Hepatic stellate cell (primary cell): ENCODE measurements around the gene CACNA2D3.
"Not testable (repeated sequence)": the region's sequence is repeated elsewhere in the genome, so short reads cannot be mapped to it uniquely, and the experiment has no call there.

Source experiments
- DNase-seq: peaks from one replicate; pipeline ENCODE4 v3.0.0; 2011; ENCODE audit warnings: low spot score

Gene CACNA2D3

DNA sequence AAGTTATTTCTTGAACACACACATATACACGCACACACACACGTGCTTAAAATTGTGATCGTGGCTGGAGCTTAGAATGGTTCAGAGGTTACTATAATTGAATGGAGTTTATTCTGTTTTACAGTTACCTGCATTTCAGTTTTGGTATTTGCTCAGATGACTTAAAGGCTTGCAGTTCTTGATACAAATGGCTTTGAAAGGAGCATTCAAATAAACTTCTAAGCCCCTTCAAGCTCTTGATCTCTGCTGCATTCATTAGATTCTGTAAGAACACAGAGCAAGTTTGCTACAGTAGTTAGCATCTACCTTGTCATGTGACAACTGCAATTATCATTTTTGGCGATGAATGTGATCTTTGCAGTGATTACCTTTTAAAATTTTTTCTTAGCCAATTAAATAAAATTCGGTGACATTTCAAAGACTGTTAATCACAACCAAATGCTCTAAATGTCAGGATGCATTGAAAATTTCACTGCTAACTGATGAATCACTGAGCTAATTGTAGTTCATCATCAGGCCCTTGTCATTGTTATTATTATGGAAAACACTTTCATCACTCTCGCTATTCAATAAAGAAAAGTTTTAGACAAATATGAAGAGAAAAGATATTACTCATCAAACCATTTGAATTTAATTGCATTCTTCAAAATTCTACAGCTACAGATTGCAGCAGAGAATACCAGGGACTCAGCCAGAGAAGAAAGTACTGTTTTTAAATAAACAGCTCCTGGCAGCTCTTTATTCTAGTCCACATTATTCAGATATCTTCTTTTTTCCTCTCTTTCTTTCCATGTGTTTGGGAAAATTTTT, 509.4 kb downstream of the CACNA2D3 start:
- DNase-seq: no peak

- no peak for DNase-seq
Observed at GRCh38 chr3:54632326-54632665, 509.9 kb downstream of the CACNA2D3 start.

DNA sequence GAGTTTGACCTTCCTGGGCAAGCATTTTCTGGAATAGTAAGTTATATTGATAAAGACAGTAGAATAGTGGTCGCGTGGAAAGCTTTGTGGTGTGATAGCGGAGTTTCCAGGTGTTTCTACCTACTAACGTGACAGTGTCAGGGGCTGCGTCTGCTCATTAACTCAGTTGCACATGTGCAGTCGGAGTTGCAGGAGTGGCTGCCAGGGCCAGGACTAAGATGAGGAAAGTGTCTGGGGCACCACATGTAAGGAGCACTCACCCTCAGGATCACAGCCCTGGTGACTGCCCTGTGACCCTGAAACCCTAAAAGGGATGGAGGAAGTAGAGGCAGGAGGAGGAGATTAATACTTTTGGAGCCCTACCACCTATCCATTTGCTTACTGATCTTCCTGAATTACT, 510.5 kb downstream of the CACNA2D3 start:
- DNase-seq: no peak

DNA sequence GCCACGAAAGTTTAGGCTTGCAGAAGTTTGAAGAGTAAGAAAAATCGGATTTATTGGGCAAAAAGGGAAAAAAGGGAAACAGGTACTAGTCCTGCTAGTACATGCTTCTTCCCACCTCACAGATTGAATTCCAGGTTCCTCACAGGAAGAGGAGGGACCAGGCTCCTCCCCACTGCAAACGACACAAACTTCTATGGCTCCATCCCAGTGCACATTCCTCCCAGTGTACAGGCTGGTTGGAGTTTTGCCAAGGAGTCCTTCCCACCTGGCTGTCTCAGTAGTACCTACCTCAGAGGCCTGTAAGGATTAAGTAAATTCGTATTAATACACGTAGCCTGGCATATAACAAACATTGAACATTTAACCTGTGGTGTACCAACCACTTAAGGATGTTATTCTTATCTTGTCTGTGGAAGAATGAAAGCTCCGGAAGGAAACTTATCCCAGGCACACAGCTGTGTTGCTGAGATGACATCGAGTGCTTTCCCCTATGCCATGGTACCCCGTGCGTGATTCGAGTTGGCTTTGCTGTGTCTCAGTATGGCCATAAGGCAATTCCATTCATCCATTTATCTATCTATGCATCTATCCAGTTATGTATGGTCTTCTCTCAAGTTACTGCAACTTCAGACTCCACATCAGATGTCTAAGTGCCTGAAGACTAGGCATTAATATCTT, 511.2 kb downstream of the CACNA2D3 start:
- no peak for DNase-seq

DNA sequence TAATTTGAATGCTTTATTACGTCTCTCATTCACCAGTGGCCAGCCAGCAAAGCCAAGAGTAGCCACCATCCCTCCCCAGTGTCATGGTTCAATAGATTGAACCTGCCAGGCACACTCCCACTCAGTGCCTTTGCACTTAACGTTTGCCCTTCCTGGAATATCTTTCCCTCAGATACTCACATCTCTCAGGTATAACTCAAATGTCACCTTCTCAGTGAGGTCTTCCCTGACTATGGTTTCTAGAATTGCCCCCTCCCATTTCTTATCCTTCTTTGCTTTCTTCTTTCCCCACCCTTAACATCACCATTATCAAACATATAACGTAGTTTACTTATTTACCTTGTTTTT, 511.7 kb downstream of the CACNA2D3 start:
- DNase-seq: no peak

DNA sequence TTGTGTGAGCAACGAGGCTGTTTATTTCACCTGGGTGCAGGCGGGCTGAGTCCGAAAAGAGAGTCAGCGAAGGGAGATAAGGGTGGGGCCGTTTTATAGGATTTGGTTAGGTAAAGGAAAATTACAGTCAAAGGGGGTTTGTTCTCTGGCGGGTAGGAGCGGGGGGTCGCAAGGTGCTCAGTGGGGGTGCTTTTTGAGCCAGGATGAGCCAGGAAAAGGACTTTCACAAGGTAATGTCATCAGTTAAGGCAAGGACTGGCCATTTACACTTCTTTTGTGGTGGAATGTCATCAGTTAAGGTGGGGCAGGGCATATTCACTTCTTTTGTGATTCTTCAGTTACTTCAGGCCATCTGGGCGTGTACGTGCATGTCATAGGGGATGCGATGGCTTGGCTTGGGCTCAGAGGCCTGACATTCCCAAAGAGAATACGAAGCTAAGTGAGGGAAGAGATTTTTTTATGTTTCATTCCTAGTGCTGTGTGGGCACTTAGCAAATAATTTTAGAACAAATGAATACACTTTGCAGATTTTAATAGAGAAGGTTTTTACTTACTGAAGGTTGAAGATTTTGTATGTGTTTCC, 517.5 kb downstream of the CACNA2D3 start:
- DNase-seq: not testable (repeated sequence)

DNA sequence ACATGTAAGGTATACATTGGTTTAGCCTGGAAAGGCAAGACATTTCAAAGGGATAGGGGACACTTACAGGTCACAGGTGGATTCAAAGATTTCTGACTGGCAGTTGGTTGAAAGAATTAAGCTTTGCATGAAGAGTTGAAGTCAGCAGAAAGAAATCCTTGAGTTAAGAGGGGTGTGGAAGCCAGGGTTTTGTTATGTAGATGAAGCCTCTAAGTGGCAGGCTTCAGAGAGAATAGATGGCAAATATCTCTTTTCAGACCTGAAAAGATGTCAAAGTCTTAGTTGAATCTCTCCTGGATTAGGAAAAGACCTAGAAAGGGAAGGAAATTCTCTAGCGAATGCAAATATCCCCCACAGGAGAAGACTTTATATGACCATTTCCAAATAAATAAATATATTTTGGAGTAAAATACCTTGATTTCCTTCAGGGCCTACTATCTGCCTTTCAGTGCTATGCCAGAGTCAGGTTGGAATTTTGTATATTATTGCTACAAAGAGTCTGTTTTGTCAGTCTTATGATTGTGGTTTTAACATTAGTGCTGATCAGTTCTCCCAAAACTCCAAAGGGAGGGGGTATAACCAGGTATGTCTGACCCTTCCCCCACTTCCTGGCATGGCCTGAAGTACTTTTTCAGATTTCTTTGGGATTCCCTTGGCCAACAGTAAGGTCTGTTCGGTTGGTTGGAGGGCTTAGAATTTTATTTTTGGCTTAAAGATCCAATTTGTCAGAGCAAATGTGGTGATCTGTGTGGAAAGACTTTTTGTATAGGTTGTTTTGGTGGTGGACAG, 519.1 kb downstream of the CACNA2D3 start:
- DNase-seq: no peak

DNA sequence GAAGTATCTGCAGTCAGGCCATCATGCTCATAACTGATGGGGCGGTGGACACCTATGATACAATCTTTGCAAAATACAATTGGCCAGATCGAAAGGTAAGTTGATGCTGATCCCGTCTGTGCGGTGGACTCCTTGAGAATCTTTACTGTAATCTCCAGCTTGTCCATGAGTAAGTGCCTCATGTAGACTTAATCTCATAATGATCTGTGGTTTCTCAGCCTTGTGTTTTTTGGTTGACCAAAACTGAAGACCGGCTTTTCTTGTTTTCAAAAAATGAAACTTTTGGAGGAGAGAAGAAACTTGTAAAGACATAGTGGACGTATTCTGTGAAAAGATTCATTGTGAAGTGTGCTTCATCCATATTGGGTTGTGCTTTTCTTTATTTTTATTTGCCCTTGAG, 519.8 kb downstream of the CACNA2D3 start:
- DNase-seq: no peak

GRCh38 chr3:54647721-54648120, 525.4 kb downstream of the CACNA2D3 start:
- no peak for DNase-seq

DNA sequence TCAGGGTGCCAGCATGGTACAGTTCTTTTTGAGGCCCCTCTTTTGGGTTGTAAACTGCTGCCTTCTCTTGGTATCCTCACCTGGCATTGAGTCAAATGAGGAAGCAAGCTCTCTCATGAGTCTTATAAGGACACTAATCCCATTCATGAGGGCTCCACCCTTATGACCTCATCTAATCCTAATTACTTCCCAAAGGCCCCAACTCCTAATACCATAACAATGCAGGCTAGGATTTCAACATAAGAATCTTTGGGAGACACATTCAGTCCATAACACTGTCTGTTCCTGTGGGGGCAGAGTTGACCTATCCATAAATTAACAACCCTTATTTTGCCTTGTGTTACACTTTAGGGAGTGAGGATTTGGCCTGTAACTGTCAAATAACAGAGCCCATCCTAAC, 527.2 kb downstream of the CACNA2D3 start:
- no peak for DNase-seq

DNA sequence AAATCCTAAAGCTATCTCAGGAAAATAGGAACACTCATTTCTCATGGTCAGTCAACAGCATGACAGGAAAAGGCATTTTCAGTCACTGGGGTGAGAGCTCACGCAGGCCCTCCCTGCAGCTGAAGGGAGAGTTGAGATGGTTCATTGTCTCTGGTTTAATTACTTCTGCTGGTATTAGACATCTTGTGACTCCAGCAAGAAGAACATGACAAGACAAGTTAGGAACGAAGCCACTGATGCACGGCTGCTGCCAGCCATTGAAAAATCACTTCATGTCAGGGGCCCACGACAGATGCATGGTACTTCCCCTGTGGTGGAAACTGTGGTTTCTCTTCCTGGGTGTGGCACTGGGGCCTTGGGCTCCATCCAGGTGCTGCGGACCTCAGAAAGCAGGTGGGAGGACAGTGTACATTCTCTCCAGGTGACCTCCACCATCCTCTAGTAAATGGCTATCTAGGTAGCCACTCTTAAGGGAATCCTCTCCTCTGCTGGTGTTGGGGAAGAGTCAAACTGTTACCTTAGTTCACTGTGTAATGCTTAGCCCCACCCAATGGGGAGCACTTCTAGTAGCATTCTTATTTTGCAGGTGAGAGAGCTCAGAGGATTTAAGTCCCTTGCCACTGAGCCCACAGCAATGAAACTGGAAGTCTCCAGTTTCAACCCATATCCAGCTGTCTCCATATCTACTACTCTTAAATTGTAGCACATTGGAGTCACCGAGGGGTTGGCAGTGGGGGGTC, 531.3 kb downstream of the CACNA2D3 start:
- DNase-seq: no peak

- no peak for DNase-seq
Observed at GRCh38 chr3:54654776-54655175, 532.4 kb downstream of the CACNA2D3 start.

GRCh38 chr3:54659347-54659746, 537.0 kb downstream of the CACNA2D3 start:
- DNase-seq: no peak

- no peak for DNase-seq
Observed at GRCh38 chr3:54660714-54661132, 538.4 kb downstream of the CACNA2D3 start.

- DNase-seq: no peak
Observed at GRCh38 chr3:54661151-54661550, 538.8 kb downstream of the CACNA2D3 start.

GRCh38 chr3:54663501-54664011, 541.2 kb downstream of the CACNA2D3 start:
- no peak for DNase-seq

GRCh38 chr3:54665016-54665600, 542.8 kb downstream of the CACNA2D3 start:
- no peak for DNase-seq

DNA sequence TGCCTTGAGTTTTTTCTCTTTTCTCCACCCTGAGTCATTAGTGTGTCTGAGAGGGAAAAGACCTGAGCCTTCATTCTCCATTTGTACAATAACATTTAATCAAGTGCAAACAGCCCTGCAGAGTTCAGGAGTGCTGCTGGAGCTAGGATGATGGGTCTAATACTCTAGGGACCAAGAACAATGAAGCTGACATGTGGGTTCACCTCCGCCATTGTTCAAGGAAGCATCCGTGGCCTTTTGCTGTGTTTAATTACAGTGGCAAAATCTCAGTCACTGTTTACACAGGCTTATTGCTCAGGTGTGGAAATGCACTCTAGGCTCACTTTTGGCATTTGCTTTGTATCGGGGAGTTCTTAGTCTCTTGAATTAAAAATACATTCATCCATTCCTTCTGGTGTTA, 545.9 kb downstream of the CACNA2D3 start:
- no peak for DNase-seq

- DNase-seq: no peak
Observed at GRCh38 chr3:54670201-54671000, 548.0 kb downstream of the CACNA2D3 start.

- DNase-seq: no peak
Observed at GRCh38 chr3:54671511-54671910, 549.2 kb downstream of the CACNA2D3 start.
